K562 (cell line): ENCODE data around the gene DGKZ. TPM values are rescaled to one million over a fixed set of nuclear protein-coding genes. Genes with fewer than 3 reads are reported as not detected.

Experiments
- ATAC-seq: fragments of 200-7000 bp; cut with Tn5 transposase; 3 replicates; pipeline ENCODE4 v1.9.1; 2020; ENCODE audit warnings: moderate library complexity
- BruUV-seq: library from RNA; stranded (reverse); fragments of 400-500 nt; replicated peaks from 2 replicates; lab custom pipeline; 2021; lab: Mats Ljungman, UMichigan
- CTCF ChIA-PET: fragments of 300-600 bp; formaldehyde crosslinking; extraction: SDS; loops from one replicate; lab custom pipeline; 2021; ENCODE audit warnings: low intra/inter-chr PET ratio; lab: Yijun Ruan, JAX
- POLR2A ChIA-PET: fragments of 300-600, 350-650 bp; sonication (Branson Sonifier 250); formaldehyde crosslinking; extraction: SDS; loops from one replicate; lab custom pipeline; 2021; ENCODE audit warnings: antibody characterized with exemption, inconsistent platforms; lab: Yijun Ruan, JAX
- DNase-seq, 4 experiments: peaks; one replicate each; pipeline versions ENCODE4 v3.0.0 to v3.0.0-alpha.2; 2011 to 2018; ENCODE audit warnings: low spot score in 3 of 4, mixed read lengths in 3 of 4; ENCODE audit errors: extremely low read depth in 1 of 4
- FAIRE-seq: peaks from 2 replicates; lab custom pipeline; 2011; peaks lifted over from hg19 to GRCh38; lab: Jason Lieb, UNC
- H2AFZ ChIP-seq: 2 replicates; pipeline ENCODE4 v1.6.0; 2011; ENCODE audit warnings: low read depth, low read length, control low read depth, inconsistent platforms
- H3K27ac ChIP-seq: fragments of 200-600 bp; 3 replicates; pipeline ENCODE4 v1.8.0; 2011; ENCODE audit warnings: low read depth, mild to moderate bottlenecking, control low read depth, inconsistent platforms, low read length, moderate library complexity, mixed read lengths; ENCODE audit errors: extremely low read depth
- H3K27me3 ChIP-seq, 2 experiments: fragments of 300-600 bp in 1 of 2; 2 replicates in 1 of 2; 3 replicates in 1 of 2; pipeline versions ENCODE4 v1.6.0 to v1.8.0; 2011; ENCODE audit warnings: inconsistent platforms in 2 of 2, low read length in 2 of 2, mild to moderate bottlenecking in 1 of 2, mixed read lengths in 1 of 2, moderate library complexity in 1 of 2; ENCODE audit not compliant: control insufficient read depth in 2 of 2, insufficient read depth in 2 of 2
- H3K36me3 ChIP-seq: fragments of 300-600 bp; 3 replicates; pipeline ENCODE4 v1.8.0; 2011; ENCODE audit warnings: mild to moderate bottlenecking, low read length, inconsistent platforms; ENCODE audit not compliant: control insufficient read depth, insufficient read depth
- H3K4me1 ChIP-seq, 2 experiments: fragments of 200-600 bp in 1 of 2; replicated peaks in 1 of 2; 2 replicates in 1 of 2; 3 replicates in 1 of 2; pipeline versions ENCODE4 v1.5.1 to v1.8.0; 2011; ENCODE audit warnings: inconsistent platforms in 2 of 2, low read length in 2 of 2, mild to moderate bottlenecking in 1 of 2, mixed read lengths in 1 of 2, moderate library complexity in 1 of 2; ENCODE audit not compliant: control insufficient read depth in 2 of 2, insufficient read depth in 2 of 2
- H3K4me2 ChIP-seq: 2 replicates; pipeline ENCODE4 v1.6.1; 2011; ENCODE audit warnings: low read length, control low read depth, inconsistent platforms, mixed read lengths; ENCODE audit not compliant: insufficient read depth
- H3K4me3 ChIP-seq: fragments of 200-600 bp; sonication (generic), shearing (Covaris generic); 2 replicates; pipeline ENCODE4 v1.5.1; 2016; ENCODE audit warnings: control low read depth, inconsistent platforms
- H3K79me2 ChIP-seq: fragments of 200-600 bp; 3 replicates; pipeline ENCODE4 v1.8.0; 2011; ENCODE audit warnings: low read length, inconsistent platforms; ENCODE audit not compliant: control insufficient read depth, insufficient read depth
- H3K9ac ChIP-seq, 2 experiments: 2 replicates each; pipeline versions ENCODE4 v1.6.0 to v1.6.1; 2011; ENCODE audit warnings: low read depth in 2 of 2, low read length in 2 of 2, control low read depth in 1 of 2, inconsistent platforms in 1 of 2, mild to moderate bottlenecking in 1 of 2, mixed read lengths in 1 of 2; ENCODE audit not compliant: insufficient read depth in 1 of 2
- H3K9me1 ChIP-seq: one replicate; pipeline ENCODE4 v1.6.0; 2011; ENCODE audit warnings: inconsistent platforms, mild to moderate bottlenecking, low read length, moderate library complexity; ENCODE audit not compliant: control insufficient read depth, insufficient read depth
- H3K9me3 ChIP-seq: replicated peaks from 2 replicates; pipeline ENCODE4 v1.5.1; 2011; ENCODE audit warnings: low read depth, low read length, inconsistent platforms; ENCODE audit not compliant: control insufficient read depth, insufficient read depth
- H4K20me1 ChIP-seq: replicated peaks from 2 replicates; pipeline ENCODE4 v1.6.1; 2011; ENCODE audit warnings: low read length, inconsistent platforms, mixed read lengths; ENCODE audit not compliant: control insufficient read depth, insufficient read depth
- HMGN3 ChIP-seq: IDR thresholded peaks from 2 replicates; pipeline ENCODE4 v1.6.1; 2011; ENCODE audit warnings: borderline replicate concordance, low read depth, mild to moderate bottlenecking, mixed read lengths, low read length; ENCODE audit not compliant: insufficient read length; ENCODE audit errors: extremely low read depth
- IRF1 ChIP-seq: sonication (generic); formaldehyde crosslinking; IDR thresholded peaks from 2 replicates; pipeline ENCODE4 v1.8.0; 2022; ENCODE audit warnings: missing genetic modification reagents, mild to moderate bottlenecking, borderline replicate concordance
- MAFF ChIP-seq: IDR thresholded peaks from 2 replicates; pipeline ENCODE4 v1.6.1; 2012; ENCODE audit warnings: low read length, improper control_type of control experiment
- PML ChIP-seq: IDR thresholded peaks from 2 replicates; pipeline ENCODE4 v1.6.1; 2012; ENCODE audit warnings: low read length, inconsistent platforms
- PTRF ChIP-seq: fragments of 450-650 bp; IDR thresholded peaks from 2 replicates; pipeline ENCODE4 v1.6.1; 2016; ENCODE audit warnings: mild to moderate bottlenecking, missing genetic modification characterization, missing compliant biosample characterization
- RNF2 ChIP-seq: sonication (generic); IDR thresholded peaks from 2 replicates; pipeline ENCODE4 v1.6.1; 2016
- ZBTB40 ChIP-seq, 2 experiments: fragments of 450-650 bp in 1 of 2; sonication (generic) in 1 of 2; formaldehyde crosslinking in 1 of 2; IDR thresholded peaks; 2 replicates each; pipeline versions ENCODE4 v1.7.1 to v1.9.0; 2016 to 2022; ENCODE audit warnings: inconsistent platforms in 1 of 2, mild to moderate bottlenecking in 1 of 2, missing genetic modification reagents in 1 of 2
- ZNF175 ChIP-seq: fragments of 200-800 bp; sonication (Bioruptor generic); IDR thresholded peaks from 2 replicates; pipeline ENCODE4 v1.6.1; 2016; ENCODE audit warnings: low read depth, mild to moderate bottlenecking, missing genetic modification characterization, missing compliant biosample characterization
- ZNF277 ChIP-seq: fragments of 250-450 bp; sonication (Bioruptor Pico); IDR thresholded peaks from 2 replicates; pipeline ENCODE4 v1.8.0; 2022; ENCODE audit warnings: inconsistent platforms, mild to moderate bottlenecking, moderate library complexity, borderline replicate concordance
- WGBS: fragments of 100-300 bp; shearing (Covaris generic); methylation state at CpG from one replicate; pipeline ENCODE4 v1.1.6; 2016; ENCODE audit warnings: low coverage, mixed read lengths; ENCODE audit not compliant: insufficient coverage; ENCODE audit errors: missing lambda C conversion rate; 5-methylcytosine and 5-hydroxymethylcytosine counted together
- in situ Hi-C: fragments of 300-500 bp; cut with MboI; formaldehyde crosslinking; loops from 4 replicates; pipeline ENCODE4 v1.15.0; 2018; ENCODE audit warnings: inconsistent platforms, mixed read lengths
- intact Hi-C: fragments of 100-400 bp; cut with micrococcal nuclease; formaldehyde crosslinking; loops from 2 replicates; pipeline ENCODE4 v1.14.2; 2022
- polyA plus RNA-seq, 8 experiments: library from polyadenylated mRNA; depleted of rRNA in 4 of 8; stranded (reverse) in 5 of 8; unstranded in 3 of 8; fragments of >200 nt; fragmentation: Nextera tagmentation in 2 of 8; fragmentation: Illumina TruSeq in 1 of 8; extraction: Ambion mirVana in 2 of 8; extraction: Trizol in 1 of 8; gene quantifications; 2 replicates each; pipeline versions ENCODE4 v1.2.1 to v1.2.3, GENCODE V29; 2011 to 2014; ENCODE audit warnings: inconsistent platforms in 1 of 8, missing spikeins in 1 of 8
- total RNA-seq, 7 experiments: library from RNA; depleted of rRNA in 6 of 7; stranded (reverse); fragments of >200 nt in 6 of 7; fragmentation: Illumina TruSeq in 2 of 7; extraction: Trizol in 2 of 7; gene quantifications; 2 replicates each; pipeline versions ENCODE4 v1.2.1 to v1.2.3, GENCODE V29; 2011 to 2021; ENCODE audit warnings: low replicate concordance in 1 of 7

The DGKZ gene
- total and polyA plus RNA-seq, 9 of the 15 experiments (the other 6 are each of a cell fraction or from before 2014, with no cell fraction given): 0.51 to 100 (median 44.2) TPM

GRCh38 chr11:46413760-46414465 lies 66.7 kb downstream of the DGKZ start:
- Histone ChIP-seq H3K4me3 (no peak overlapping the region), H3K9ac (no peak overlapping the region), H3K27me3 (no peaks in the 10 kb centered on the region), H3K4me2 (no peak overlapping the region), H4K20me1 (no peaks in the 10 kb centered on the region; the same call in none of the 2 replicates), H3K9me3 (no peaks in the 10 kb centered on the region), H3K9me1 (no peaks in the 10 kb centered on the region), H3K27ac (no peak overlapping the region), H3K4me1 (peaks cover 0 to 4% of the 10 kb centered on the region in 2 experiments; a peak in 1 of 5 replicates), H3K36me3 (peaks cover 64% of the 10 kb centered on the region; the same call in 2 of the 3 replicates), H2AFZ (no peak overlapping the region), H3K79me2 (no peaks in the 10 kb centered on the region)
- ATAC-seq (no peak), DNase-seq (no peak), FAIRE-seq (no peak)
- 90% methylated on average over 9 of the region's 9 CpGs for WGBS
- intact Hi-C loops: loop anchor here (5.0 kb wide), 1 partner anchor 123 kb away; no protein-coding TSS in a partner anchor
- CTCF ChIA-PET: no interaction called here
- BruUV-seq: no TSS peak
- in situ Hi-C loops: no loop called here
- POLR2A ChIA-PET: interaction anchor here (0.6 to 1.4 kb wide), 6 partner anchors 8 to 223 kb away, joined by 3 to 4 read pairs (median 3); no protein-coding TSS in a partner anchor
- no peak for TF ChIP-seq MAFF
- TF ChIP-seq ZNF277 (CRISPR knock-in tag): no peak
- no peak for TF ChIP-seq IRF1 (CRISPR knock-in tag)
- no peak for TF ChIP-seq ZNF175 (CRISPR knock-in tag)
- TF ChIP-seq HMGN3: no peak
- no peak for TF ChIP-seq PTRF (tag)
- no peak for TF ChIP-seq PML
- no peak for TF ChIP-seq RNF2
- TF ChIP-seq ZBTB40 (IDR thresholded peaks at IDR 0.05): no peak
- no peak for TF ChIP-seq ZBTB40 (CRISPR knock-in tag; IDR thresholded peaks at IDR 0.05)
